Breast epithelium (tissue), 4 donors: ENCODE results near the gene NFIC. TPM values are rescaled to one million over a fixed set of nuclear protein-coding genes. Genes with fewer than 3 reads are reported as not detected.

Experiments used
- DNase-seq, 2 donors: peaks; one replicate each; pipeline ENCODE4 v3.0.0-alpha.2; 2019; ENCODE audit warnings: low spot score in 2 of 2
- H3K27ac ChIP-seq, 2 donors: fragments of 200-600 bp; sonication (generic) in 1 of 2; one replicate each; pipeline ENCODE4 v1.5.1; 2016 to 2019; ENCODE audit warnings: mild to moderate bottlenecking in 1 of 2
- H3K27me3 ChIP-seq, 2 donors: fragments of 200-600 bp; sonication (generic) in 1 of 2; one replicate each; pipeline versions ENCODE4 v1.5.1 to v1.6.0; 2017 to 2019; ENCODE audit warnings: control low read depth in 1 of 2, mild to moderate bottlenecking in 1 of 2
- H3K36me3 ChIP-seq: fragments of 200-600 bp; one replicate; pipeline ENCODE4 v1.5.1; 2019
- H3K4me1 ChIP-seq, 2 donors: fragments of 200-600 bp; sonication (generic); one replicate each; pipeline ENCODE4 v1.5.1; 2016 to 2019; ENCODE audit warnings: control low read depth in 1 of 2
- H3K4me3 ChIP-seq, 3 donors: fragments of 200-600 bp; sonication (generic); 1 replicate in 2 of 3; 2 replicates in 1 of 3; pipeline ENCODE4 v1.5.1; 2016 to 2019; ENCODE audit warnings: mild to moderate bottlenecking in 3 of 3, moderate library complexity in 2 of 3
- H3K9me3 ChIP-seq, 2 donors: fragments of 200-600 bp; sonication (generic) in 1 of 2; one replicate each; pipeline ENCODE4 v1.5.1; 2016 to 2019; ENCODE audit warnings: control low read depth in 1 of 2
- CTCF ChIP-seq, 3 donors: fragments of 450-650 bp; IDR thresholded peaks; one replicate each; pipeline ENCODE4 v1.5.1; 2016 to 2017; ENCODE audit warnings: antibody characterized with exemption in 3 of 3, mild to moderate bottlenecking in 3 of 3, moderate library complexity in 3 of 3
- POLR2A ChIP-seq: fragments of 450-650 bp; IDR thresholded peaks from one replicate; pipeline ENCODE4 v1.6.1; 2016; ENCODE audit warnings: antibody characterized with exemption, mild to moderate bottlenecking, moderate library complexity
- POLR2AphosphoS5 ChIP-seq, 3 donors: sonication (generic); formaldehyde crosslinking; IDR thresholded peaks; one replicate each; pipeline ENCODE4 v1.6.1; 2017; ENCODE audit warnings: antibody characterized with exemption in 3 of 3
- intact Hi-C: fragments of 100-400 bp; cut with DNase I; formaldehyde crosslinking; loops from one replicate; pipeline ENCODE4 v1.15.1; 2023; ENCODE audit warnings: low total_unique reads
- total RNA-seq, 3 donors: library from RNA; depleted of rRNA; stranded (reverse); fragments of >200 nt; gene quantifications; one replicate each; pipeline ENCODE4 v1.1.0, GENCODE V29; 2016

The NFIC gene
- total RNA-seq, 3 donors from 2014 or later: 48.9 to 97.8 (median 73.1) TPM

GRCh38 chr19:3477951-3478350, 111.6 kb downstream of the NFIC start:
- no peak for DNase-seq
- intact Hi-C loops: no loop called here

GRCh38 chr19:3478409-3479176, 112.2 kb downstream of the NFIC start:
- intact Hi-C loops: no loop called here
- peaks cover 8 to 34% of the 10 kb centered on the region in 2 donors for H3K27me3 ChIP-seq
- no peaks in the 10 kb centered on the region for H3K4me1 ChIP-seq
- no peak for DNase-seq
- no peak overlapping the region for H3K4me3 ChIP-seq
- no peak overlapping the region for H3K27ac ChIP-seq
- no peak for TF ChIP-seq POLR2AphosphoS5 (IDR thresholded peaks at IDR 0.05)
- TF ChIP-seq POLR2A: no peak
- TF ChIP-seq CTCF (IDR thresholded peaks at IDR 0.05): no peak
- H3K36me3 ChIP-seq: no peaks in the 10 kb centered on the region
- H3K9me3 ChIP-seq: no peaks in the 10 kb centered on the region

More at GRCh38 chr19:3477951-3478350, 111.6 kb downstream of the NFIC start:
- Histone ChIP-seq H3K4me3 (no peak overlapping the region), H3K27ac (no peak overlapping the region), H3K27me3 (peaks cover 8 to 29% of the 10 kb centered on the region in 2 donors), H3K4me1 (no peaks in the 10 kb centered on the region), H3K36me3 (no peaks in the 10 kb centered on the region), H3K9me3 (no peaks in the 10 kb centered on the region)
- TF ChIP-seq POLR2AphosphoS5 (IDR thresholded peaks at IDR 0.05) (no peak), CTCF (IDR thresholded peaks at IDR 0.05) (no peak), POLR2A (no peak)

- Histone ChIP-seq H3K9me3 (no peaks in the 10 kb centered on the region), H3K27me3 (peaks cover 8 to 37% of the 10 kb centered on the region in 2 donors), H3K4me3 (no peak overlapping the region), H3K36me3 (no peaks in the 10 kb centered on the region), H3K27ac (no peak overlapping the region), H3K4me1 (no peaks in the 10 kb centered on the region)
- no peak for DNase-seq
- TF ChIP-seq CTCF (IDR thresholded peaks at IDR 0.05): no peak
- TF ChIP-seq POLR2A: no peak
- TF ChIP-seq POLR2AphosphoS5 (IDR thresholded peaks at IDR 0.05): no peak
- intact Hi-C loops: no loop called here
Observed at GRCh38 chr19:3479177-3479833, 112.9 kb downstream of the NFIC start.

GRCh38 chr19:3479834-3480215, 113.4 kb downstream of the NFIC start:
- Histone ChIP-seq H3K27ac (no peak overlapping the region), H3K27me3 (peaks cover 8 to 37% of the 10 kb centered on the region in 2 donors), H3K4me1 (no peaks in the 10 kb centered on the region), H3K9me3 (no peaks in the 10 kb centered on the region), H3K4me3 (peak overlapping the region in 2 of 3 donors; percentile 19 to 34), H3K36me3 (no peaks in the 10 kb centered on the region)
- intact Hi-C loops: loop anchor here (2.0 kb wide), 1 partner anchor 73 kb away; no protein-coding TSS in a partner anchor
- TF ChIP-seq POLR2A (no peak), POLR2AphosphoS5 (IDR thresholded peaks at IDR 0.05) (no peak), CTCF (IDR thresholded peaks at IDR 0.05) (no peak)
- no peak for DNase-seq
